Measurements from ENCODE around the gene CIRBP.

The CIRBP gene

DNA sequence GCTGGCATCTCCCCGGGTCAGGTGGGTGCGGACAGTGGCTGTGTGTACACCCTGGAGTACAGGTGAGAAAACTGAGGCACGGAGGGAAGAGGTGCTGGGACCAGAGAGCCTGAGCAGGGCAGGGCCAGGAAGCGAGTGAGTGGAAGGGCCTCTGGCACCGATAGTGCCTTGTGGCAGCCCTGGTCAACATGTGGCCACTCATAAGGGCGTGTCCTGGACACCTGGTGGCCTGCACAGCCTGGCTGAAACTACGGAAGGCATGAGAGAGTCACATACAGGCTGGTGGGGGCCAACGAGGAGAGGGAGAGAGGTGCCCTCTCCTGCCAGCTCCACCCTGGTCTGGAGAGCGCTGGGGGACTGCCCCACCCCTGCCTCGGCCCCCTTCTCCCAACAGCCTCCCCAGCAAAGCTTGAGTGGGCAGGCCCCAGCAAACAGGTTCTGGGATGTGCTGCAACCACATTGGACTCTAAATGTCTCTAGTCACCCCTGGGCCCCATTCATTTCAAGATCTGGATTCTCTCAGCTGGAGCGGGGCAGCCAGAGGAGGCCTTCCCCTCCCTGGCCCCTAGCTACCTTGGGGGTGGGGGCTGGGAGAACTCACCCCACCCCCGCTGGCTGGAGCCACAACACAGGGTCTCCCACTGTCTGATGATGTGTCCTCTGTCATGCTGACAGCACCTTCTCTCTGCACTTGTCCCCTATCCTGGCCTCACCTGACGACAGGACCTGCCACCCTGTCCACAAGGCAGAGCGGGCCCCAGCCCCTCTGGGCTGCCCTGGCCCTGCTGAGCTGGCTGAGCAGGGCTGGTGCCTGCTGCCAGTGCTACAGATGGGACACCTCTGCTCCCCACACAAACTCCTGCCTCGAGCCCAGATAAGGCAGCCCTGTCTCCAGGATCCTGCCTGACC, 37.1 kb upstream of the CIRBP start:
- no peak for DNase-seq

- no peak for DNase-seq
These were observed 36.5 kb upstream of the CIRBP start for GRCh38 chr19:1232652-1233072.

DNA sequence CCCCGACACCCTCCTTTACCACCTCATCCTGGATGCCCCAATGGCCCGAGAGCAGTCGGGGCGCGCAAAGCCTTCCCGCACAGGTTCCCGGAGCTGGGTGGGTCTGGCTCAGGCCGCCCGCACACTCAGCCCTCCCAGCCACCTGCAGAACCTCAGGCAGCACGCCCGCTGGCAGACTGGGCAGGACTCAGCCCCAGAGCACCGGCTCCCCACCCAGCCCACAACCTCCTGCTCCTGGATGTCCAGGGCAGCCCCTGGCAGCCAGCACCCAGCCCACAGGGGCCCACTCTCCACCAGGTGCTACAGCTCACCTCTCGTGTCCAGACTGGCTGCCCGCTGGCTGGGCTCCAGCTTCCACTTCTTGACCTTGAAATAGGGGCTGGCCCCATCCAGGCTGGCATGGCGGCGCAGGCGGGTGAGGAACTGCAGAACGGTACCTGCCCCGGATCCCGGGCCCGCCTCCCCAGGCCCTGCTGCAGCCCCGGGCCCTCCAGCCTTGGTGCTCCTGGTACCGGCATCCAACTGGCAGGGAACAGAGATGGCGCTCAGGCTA, 35.9 kb upstream of the CIRBP start:
- no peak for DNase-seq

- no peak for DNase-seq
These were observed 34.8 kb upstream of the CIRBP start for GRCh38 chr19:1234051-1234954.

GRCh38 chr19:1234955-1235380, 34.2 kb upstream of the CIRBP start:
- DNase-seq, result no peak

DNA sequence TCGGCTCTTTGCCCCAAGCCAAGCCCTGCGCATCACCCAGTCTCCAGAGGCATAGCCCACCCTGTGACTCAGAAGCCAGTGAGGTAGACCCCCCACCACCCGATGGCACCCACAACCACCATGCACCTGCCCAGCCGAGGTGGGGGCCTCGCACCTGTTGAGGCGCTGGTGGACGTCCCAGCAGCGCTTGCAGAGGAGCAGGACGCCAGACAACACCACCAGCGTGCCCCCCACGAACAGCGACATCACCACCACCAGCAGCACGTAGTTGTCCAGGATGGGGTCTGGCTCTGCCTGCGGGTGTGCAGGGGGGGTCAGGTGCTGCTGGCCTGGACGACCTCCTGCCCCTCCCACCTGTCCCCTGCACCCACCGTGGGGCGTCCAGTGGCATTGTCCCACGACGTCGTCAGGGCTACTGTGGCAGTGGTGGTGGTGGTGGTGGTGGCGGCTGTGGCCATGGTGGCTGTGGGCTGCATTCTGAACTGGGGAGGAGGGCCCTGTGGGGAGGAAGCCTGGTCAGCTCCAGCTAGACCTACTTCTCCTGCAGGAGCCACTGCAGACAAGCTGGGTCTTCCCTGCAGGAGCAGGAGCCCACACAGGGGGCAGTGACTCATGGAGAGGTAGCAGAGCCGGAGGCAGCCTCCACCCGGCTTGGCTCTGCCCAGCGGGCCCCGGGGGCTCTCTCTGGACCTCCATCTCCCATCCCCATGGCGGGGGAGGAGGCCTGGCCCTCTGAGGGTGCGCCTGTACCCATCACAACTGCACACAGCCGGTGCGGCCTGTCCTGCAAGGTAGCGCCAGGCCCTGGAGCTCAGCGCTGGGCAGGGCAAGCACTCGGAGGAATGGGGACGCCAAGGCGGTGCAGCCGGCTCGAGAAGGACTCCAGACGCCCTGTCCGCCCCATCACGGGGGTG, 33.2 kb upstream of the CIRBP start:
- no peak for DNase-seq

DNA sequence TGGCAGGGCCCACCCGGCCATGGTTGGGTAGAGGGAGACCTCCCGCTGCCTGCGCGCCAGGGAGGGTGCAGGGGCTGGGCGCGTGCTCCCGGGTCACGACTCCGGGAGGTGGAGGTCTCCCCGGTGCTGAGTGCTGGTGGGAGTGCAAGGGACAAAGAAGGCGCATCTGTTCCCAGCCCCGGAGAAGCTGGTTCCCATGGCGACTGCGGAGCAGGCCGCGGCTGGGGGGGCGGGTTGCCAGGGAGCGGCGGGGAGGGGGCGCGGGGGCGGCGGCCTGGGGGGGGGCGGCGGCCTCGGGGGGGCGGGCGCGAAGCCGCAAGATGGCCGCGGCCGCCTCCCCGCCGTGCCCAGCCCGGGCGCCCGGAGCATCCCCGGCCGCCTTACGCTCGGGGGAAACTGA, 32.6 kb upstream of the CIRBP start:
- no peak for DNase-seq

DNA sequence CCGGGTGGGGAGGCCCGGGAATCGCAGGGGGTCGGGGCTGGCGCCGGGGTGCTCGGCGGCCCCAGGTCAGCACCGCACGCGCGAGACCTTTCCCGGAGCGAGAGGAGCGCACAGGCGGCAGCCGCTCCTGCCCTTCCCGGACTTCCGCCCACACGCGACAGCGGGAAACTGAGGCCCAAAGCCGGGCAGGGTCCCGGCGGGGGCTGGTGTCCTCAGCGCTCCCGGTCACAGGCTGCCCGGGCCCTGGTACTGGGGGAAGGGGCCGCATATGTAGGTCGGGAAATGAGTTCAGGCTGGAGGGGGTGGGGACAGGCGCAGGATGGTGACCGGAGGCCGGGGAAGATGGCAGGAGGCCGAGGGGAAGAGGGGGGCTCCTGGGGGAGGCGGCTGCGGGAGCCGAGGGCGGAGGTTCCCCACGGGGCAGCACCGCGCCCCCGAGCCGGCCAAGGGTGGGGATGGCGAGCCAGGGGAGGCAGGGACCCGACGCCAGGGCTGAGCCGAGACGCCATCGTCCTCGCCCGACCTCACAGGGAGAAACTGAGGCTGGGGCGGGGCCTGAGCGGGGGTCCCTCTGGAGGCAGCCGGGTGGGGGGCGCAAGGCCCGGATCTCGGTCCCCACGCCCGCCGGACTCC, 32.0 kb upstream of the CIRBP start:
- no peak for DNase-seq

GRCh38 chr19:1237754-1238368, 31.3 kb upstream of the CIRBP start, which contains the start of gene CBARP:
TSS of gene CBARP (minus strand) at chr19:1238005. CDS start at chr19:1236100, 1,905 bp downstream.
- no peak for DNase-seq

DNA sequence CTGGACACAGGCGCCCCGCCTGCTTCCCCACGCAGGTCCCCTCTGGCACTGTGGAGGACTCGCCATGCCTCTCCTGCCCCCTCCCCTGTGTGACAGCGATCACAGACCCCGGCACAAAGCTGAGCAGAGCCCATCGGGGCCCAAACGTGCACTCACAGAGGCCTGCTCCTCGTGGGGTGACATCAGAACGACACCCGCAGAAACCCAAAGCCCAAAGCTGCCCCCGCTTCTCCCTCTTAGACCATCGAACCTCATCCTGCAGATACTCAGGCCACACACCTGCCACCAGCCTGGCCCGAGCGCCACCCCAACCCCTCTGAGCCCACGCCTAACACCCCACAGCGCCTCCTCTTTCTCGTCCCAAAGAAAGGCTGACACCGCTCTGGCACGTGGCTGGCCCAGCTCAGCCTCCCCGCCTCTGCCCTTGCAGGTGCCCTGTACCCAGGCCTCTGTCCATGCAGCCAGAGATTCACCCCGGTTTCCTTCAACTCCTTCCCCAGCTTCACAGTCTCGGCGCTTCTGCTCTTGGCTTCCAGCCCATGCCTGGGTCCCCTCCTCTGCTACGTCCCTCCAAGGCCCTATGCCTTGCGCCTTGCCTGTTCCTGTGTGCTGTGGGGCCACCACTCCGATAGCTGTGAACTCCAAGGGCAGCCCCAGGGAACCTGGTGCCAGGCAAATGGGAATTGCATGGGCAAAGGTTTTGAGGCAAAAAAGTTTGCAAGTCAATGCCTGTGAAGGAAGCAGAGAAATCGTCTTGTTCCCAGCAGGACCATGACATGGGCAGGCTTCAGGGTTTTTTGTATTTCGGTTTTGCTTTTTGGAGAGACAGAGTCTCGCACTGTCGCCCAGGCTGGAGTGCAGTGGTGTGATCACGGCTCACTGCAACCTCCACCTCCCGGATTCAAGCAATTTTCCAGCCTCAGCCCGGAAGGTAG, 30.5 kb upstream of the CIRBP start:
- DNase-seq, result no peak

DNA sequence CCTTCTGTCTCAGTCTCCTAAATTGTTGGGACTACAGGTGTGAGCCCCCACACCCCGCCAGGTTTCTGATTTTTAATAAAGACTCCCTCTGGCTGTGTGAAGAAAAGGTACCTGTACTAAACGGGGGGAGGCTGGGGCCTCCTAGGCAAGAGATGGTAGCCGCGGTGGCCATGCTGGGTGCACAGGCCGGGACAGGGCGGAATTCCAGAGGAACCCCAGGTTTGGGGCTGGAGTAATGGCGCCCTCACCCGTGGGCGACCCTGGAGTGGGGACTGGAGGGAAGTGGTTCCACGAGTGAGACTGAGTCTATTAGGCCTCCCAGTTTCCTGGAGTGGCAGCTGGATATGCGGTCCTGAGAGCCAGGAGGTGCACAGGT, 29.7 kb upstream of the CIRBP start:
- no peak for DNase-seq

DNA sequence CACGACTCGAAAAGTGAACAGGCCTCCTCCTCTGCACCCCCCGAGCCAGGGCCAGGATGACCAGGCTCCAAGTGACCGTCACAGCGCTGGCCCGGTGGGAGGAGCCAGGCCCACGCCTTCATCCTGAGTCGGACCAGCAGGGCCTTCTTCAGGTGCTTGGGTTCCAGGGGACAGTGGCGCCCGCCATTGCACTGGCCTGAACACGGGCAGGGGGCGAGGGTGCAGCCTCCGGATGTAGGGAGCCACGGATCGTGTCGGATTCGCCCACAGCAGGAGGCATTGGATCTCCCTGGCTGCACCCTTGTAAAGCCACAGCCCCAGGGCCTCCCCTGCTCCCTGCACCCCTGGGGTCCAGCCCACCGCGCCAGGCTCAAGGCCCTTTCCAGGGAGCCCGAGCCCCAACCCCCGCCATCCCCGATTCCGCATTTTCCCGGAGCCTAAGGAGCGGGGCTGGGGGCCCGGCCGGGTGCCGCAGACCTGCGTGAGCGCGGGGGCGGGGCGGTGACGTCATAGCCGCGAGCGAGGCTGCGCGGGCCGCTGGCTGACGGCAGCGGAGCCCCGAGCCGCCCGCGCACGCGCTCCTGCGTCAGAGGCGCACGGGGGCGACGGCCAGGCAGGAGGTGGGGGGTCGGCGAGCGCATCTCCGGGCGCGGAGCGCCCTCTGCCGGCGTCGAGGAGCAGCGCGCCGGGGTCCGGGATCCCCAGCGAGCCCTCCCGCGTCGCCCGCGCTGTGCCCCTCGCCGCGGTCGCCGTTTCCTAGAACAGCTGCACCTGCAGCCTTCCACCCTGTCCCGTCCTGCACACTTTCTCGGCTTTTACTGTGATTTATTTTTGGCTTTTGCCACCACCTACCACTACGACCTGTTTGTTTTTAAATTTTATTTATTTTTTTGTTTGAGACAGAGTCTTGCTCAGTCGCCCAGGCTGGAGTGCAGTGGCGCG, 29.1 kb upstream of the CIRBP start:
- peak; percentile 86 for DNase-seq

- no peak for DNase-seq
These were observed 28.2 kb upstream of the CIRBP start for GRCh38 chr19:1240925-1241324.

DNA sequence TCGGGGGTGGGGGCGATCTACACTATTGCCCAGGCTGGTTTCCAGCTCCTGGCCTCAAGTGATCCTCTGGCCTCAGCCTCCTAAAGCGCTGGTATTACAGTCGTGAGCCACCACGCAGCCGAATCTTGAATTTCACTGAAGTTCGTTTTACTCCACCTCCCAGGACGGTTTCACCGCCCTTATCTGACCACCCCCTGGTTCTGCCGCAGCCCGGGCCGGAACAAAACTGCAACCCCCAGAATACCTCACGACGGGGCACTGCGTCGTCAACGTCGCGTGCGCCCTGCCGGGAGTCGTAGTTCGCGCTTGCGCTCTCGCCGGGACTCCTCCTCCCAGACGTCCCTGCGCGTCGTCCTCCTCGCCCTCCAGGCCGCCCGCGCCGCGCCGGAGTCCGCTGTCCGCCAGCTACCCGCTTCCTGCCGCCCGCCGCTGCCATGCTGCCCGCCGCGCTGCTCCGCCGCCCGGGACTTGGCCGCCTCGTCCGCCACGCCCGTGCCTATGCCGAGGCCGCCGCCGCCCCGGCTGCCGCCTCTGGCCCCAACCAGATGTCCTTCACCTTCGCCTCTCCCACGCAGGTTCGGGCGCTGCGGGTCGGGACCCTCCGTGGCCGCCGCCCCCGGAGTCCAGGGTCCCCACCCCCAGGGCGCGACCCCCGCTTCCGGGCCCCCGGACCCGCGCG, 27.6 kb upstream of the CIRBP start, which contains the start of gene ATP5F1D:
Gene ATP5F1D, plus strand, starts transcription at position 335 of the 679 bp plus-strand sequence. Its CDS starts 100 bp downstream, at position 435.
- peak; percentile 83 for DNase-seq

DNA sequence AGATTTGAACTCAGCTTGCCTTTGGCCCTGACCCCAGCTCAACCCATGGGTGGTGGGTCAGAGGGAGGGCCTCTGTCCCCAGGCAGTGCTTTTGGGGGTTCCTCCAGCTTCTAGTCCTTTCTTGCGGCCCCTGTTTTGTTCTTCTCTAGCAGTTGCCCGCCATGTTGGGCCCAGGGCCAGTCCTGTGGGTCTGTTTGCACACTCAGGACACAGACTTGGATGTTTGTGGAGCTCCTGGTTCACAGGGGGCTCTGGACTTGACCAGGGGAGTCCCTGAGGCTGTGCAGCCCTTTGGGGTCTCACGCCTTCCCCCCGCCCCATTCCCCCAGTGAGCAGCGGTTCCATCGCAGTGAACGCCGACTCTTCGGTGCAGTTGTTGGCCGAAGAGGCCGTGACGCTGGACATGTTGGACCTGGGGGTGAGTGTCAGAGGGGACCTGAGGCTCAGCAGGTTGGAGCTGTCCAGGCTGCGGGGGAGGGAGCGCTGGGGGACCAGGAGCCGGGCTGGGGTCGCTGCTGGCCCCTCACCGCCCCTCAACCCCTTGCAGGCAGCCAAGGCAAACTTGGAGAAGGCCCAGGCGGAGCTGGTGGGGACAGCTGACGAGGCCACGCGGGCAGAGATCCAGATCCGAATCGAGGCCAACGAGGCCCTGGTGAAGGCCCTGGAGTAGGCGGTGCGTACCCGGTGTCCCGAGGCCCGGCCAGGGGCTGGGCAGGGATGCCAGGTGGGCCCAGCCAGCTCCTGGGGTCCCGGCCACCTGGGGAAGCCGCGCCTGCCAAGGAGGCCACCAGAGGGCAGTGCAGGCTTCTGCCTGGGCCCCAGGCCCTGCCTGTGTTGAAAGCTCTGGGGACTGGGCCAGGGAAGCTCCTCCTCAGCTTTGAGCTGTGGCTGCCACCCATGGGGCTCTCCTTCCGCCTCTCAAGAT, 25.1 kb upstream of the CIRBP start:
- DNase-seq, result peak; percentile 81

GRCh38 chr19:1244693-1245451, 24.3 kb upstream of the CIRBP start:
- no peak for DNase-seq
